COR-L47 (cell line): ENCODE measurements around the gene CNN1.

Experiments used
- DNase-seq: peaks from one replicate; lab custom pipeline; 2025; lab: John Stamatoyannopoulos, UW

The CNN1 gene

GRCh38 chr19:11538232-11539036 is at the start of gene CNN1:
CNN1 (plus strand) TSS chr19:11538851; CDS start chr19:11538928, 77 bp downstream.
- no peak for DNase-seq

- DNase-seq = no peak
Observed at GRCh38 chr19:11489378-11489777, 49.3 kb upstream of the CNN1 start.

- no peak for DNase-seq
Observed at GRCh38 chr19:11494634-11495285, 43.9 kb upstream of the CNN1 start.

- DNase-seq = no peak
Observed at GRCh38 chr19:11495481-11495880, 43.2 kb upstream of the CNN1 start.

- DNase-seq = no peak
Observed at GRCh38 chr19:11495885-11496284, 42.8 kb upstream of the CNN1 start.

GRCh38 chr19:11496391-11497163 is 42.1 kb upstream of the CNN1 start:
- peak; percentile 33 for DNase-seq

- no peak for DNase-seq
Observed at GRCh38 chr19:11499220-11499726, 39.4 kb upstream of the CNN1 start.

- no peak for DNase-seq
Observed at GRCh38 chr19:11499890-11500420, 38.7 kb upstream of the CNN1 start.

GRCh38 chr19:11504502-11505031 is 34.1 kb upstream of the CNN1 start:
- DNase-seq = no peak

- DNase-seq = peak; percentile 96
Observed at GRCh38 chr19:11505032-11505503, 33.6 kb upstream of the CNN1 start.

- DNase-seq = peak; percentile 95
Observed at GRCh38 chr19:11505504-11506100, 33.0 kb upstream of the CNN1 start, which contains the start of gene ZNF653. ZNF653 (minus strand) TSS chr19:11505839; CDS start chr19:11505786, 53 bp downstream.

- no peak for DNase-seq
Observed at GRCh38 chr19:11506101-11506555, 32.5 kb upstream of the CNN1 start.

- no peak for DNase-seq
Observed at GRCh38 chr19:11506967-11507366, 31.7 kb upstream of the CNN1 start.

GRCh38 chr19:11507370-11508078 is 31.1 kb upstream of the CNN1 start:
- no peak for DNase-seq

GRCh38 chr19:11510444-11510843 is 28.2 kb upstream of the CNN1 start:
- DNase-seq = no peak

GRCh38 chr19:11513946-11514345 is 24.7 kb upstream of the CNN1 start:
- DNase-seq = no peak

- DNase-seq = no peak
Observed at GRCh38 chr19:11519138-11519537, 19.5 kb upstream of the CNN1 start.

GRCh38 chr19:11528551-11529341 is 9.9 kb upstream of the CNN1 start, which contains the start of gene ECSIT:
ECSIT (minus strand) TSS chr19:11529134; CDS start chr19:11519170, 9,964 bp downstream.
- DNase-seq = peak; percentile 95

GRCh38 chr19:11530432-11530831 is 8.2 kb upstream of the CNN1 start:
- DNase-seq = peak; percentile 93

- no peak for DNase-seq
Observed at GRCh38 chr19:11534538-11534937, 4.1 kb upstream of the CNN1 start.
